Upper lobe of right lung (tissue), 1 donor: ENCODE measurements around the gene MKS1. TPM values are rescaled to one million over a fixed set of nuclear protein-coding genes. Genes with fewer than 3 reads are reported as not detected.

ENCODE experiments used
- ATAC-seq: fragments of 200-7000 bp; cut with Tn5 transposase; one replicate; pipeline ENCODE4 v1.9.1; 2020; ENCODE audit warnings: mild to moderate bottlenecking, moderate library complexity
- DNase-seq: peaks from one replicate; pipeline ENCODE4 v3.0.0-alpha.2; 2020
- H3K27ac ChIP-seq: fragments of 200-600 bp; one replicate; pipeline ENCODE4 v1.8.0; 2022
- H3K27me3 ChIP-seq: fragments of 200-600 bp; one replicate; pipeline ENCODE4 v1.8.0; 2022; ENCODE audit warnings: mild to moderate bottlenecking
- H3K36me3 ChIP-seq: fragments of 200-600 bp; one replicate; pipeline ENCODE4 v1.8.0; 2022
- H3K4me1 ChIP-seq: fragments of 200-600 bp; one replicate; pipeline ENCODE4 v1.8.0; 2022
- H3K4me3 ChIP-seq: fragments of 200-600 bp; one replicate; pipeline ENCODE4 v1.8.0; 2022; ENCODE audit warnings: mild to moderate bottlenecking
- H3K9me3 ChIP-seq: fragments of 200-600 bp; one replicate; pipeline ENCODE4 v1.8.0; 2022
- CTCF ChIP-seq: fragments of 200-600 bp; IDR thresholded peaks from one replicate; pipeline ENCODE4 v1.8.0; 2022; ENCODE audit warnings: antibody characterized with exemption
- intact Hi-C: fragments of 100-400 bp; cut with DNase I; formaldehyde crosslinking; loops from one replicate; pipeline ENCODE4 v1.11.0; 2022
- total RNA-seq: library from RNA; stranded (reverse); fragmentation: NEBNext Ultra II Directional; extraction: Animal tissue kit (Norgen Biotek cat#: 25700); gene quantifications from one replicate; pipeline ENCODE4 v1.2.1, GENCODE V29; 2021
- donor health status: DM: no; HTN: yes; CAD: no; lungs with severe emphysema.

Gene MKS1
- total RNA-seq, 1 donor from 2014 or later = 15.9 TPM

GRCh38 chr17:58252141-58252540, 33.1 kb upstream of the MKS1 start:
- intact Hi-C loops = no loop called here

GRCh38 chr17:58250344-58251011, 31.4 kb upstream of the MKS1 start:
- peaks cover 13% of the 10 kb centered on the region for H3K27me3 ChIP-seq
- TF ChIP-seq CTCF = no peak
- intact Hi-C loops = no loop called here

More at GRCh38 chr17:58252141-58252540, 33.1 kb upstream of the MKS1 start:
- Histone ChIP-seq H3K27me3 (peaks cover 21% of the 10 kb centered on the region), H3K27ac (no peak overlapping the region), H3K36me3 (no peaks in the 10 kb centered on the region), H3K4me3 (no peak overlapping the region), H3K9me3 (no peaks in the 10 kb centered on the region), H3K4me1 (peaks cover 7% of the 10 kb centered on the region)
- DNase-seq (no peak), ATAC-seq (no peak)
- TF ChIP-seq CTCF = no peak

DNA sequence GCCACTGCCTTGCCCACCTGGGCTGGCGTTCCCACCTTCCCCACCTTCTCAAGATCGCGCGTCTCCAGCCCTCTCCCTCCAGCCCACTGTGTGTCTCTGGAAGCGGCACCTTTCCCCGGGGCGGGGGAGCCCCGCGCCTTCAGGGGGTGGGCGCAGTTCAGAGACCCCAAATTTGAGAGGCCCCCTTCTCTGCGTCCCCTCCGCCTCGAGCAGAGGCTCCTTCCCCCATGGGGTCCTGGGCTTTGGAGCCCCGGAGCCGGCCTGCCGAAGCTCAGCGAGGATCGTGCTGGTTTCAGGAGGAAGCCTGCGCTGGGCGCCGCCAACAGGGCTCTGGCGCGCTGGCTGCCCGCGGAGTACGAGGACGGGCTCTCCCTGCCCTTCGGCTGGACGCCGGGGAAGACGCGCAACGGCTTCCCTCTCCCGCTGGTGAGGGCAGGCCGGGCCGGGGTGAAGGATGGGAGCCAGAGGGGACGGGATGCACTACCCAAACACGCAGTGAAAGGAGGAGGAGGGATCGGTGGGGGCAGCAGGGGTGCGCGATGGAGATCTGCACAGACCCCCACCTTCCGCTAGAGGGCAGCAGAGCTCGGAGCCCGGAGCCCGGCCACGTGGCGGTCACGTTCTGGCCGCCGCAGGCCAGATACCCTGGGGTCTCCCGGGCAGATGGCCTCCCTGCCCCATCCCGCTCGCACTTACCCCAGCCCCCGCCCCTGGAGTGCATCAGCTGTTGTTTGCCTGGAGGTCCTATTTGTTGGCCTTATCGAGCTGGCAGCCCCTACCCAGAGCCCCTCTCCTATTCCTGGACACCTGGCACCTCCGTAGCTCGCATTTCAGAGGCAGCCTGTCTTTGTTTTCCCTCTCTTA, 30.4 kb upstream of the MKS1 start:
- Histone ChIP-seq H3K4me1 (peaks cover 7% of the 10 kb centered on the region), H3K27me3 (peaks cover 4% of the 10 kb centered on the region), H3K9me3 (no peaks in the 10 kb centered on the region), H3K27ac (no peak overlapping the region), H3K4me3 (peak overlapping the region; percentile 47), H3K36me3 (no peaks in the 10 kb centered on the region)
- peak; percentile 96 for ATAC-seq
- intact Hi-C loops = no loop called here
- peak; percentile 93 for TF ChIP-seq CTCF
- peak; percentile 84 for DNase-seq

More at GRCh38 chr17:58250344-58251011, 31.4 kb upstream of the MKS1 start:
- Histone ChIP-seq H3K27ac (no peak overlapping the region), H3K9me3 (no peaks in the 10 kb centered on the region), H3K4me1 (peaks cover 7% of the 10 kb centered on the region), H3K36me3 (no peaks in the 10 kb centered on the region), H3K4me3 (no peak overlapping the region)
- no peak for DNase-seq
- no peak for ATAC-seq

DNA sequence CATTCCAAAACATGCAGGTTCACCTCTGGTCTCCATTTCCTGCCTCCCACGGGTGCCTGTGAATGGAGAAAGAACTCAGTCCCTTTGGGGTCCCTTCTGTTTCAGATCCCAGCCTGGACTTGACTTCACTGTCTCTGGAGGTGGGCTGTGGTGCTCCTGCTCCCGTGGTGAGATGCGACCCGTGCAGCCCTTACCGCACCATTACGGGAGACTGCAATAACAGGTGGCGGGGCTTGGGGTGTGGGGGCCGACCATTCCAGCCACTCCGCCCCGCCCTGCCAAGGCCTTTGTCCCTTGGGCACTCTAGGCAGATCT, 29.9 kb upstream of the MKS1 start:
- no peak for DNase-seq
- Histone ChIP-seq H3K9me3 (no peaks in the 10 kb centered on the region), H3K27ac (no peak overlapping the region), H3K36me3 (no peaks in the 10 kb centered on the region), H3K27me3 (no peaks in the 10 kb centered on the region), H3K4me3 (peak overlapping the region; percentile 47), H3K4me1 (peaks cover 7% of the 10 kb centered on the region)
- intact Hi-C loops = no loop called here
- TF ChIP-seq CTCF = no peak
- ATAC-seq = no peak

DNA sequence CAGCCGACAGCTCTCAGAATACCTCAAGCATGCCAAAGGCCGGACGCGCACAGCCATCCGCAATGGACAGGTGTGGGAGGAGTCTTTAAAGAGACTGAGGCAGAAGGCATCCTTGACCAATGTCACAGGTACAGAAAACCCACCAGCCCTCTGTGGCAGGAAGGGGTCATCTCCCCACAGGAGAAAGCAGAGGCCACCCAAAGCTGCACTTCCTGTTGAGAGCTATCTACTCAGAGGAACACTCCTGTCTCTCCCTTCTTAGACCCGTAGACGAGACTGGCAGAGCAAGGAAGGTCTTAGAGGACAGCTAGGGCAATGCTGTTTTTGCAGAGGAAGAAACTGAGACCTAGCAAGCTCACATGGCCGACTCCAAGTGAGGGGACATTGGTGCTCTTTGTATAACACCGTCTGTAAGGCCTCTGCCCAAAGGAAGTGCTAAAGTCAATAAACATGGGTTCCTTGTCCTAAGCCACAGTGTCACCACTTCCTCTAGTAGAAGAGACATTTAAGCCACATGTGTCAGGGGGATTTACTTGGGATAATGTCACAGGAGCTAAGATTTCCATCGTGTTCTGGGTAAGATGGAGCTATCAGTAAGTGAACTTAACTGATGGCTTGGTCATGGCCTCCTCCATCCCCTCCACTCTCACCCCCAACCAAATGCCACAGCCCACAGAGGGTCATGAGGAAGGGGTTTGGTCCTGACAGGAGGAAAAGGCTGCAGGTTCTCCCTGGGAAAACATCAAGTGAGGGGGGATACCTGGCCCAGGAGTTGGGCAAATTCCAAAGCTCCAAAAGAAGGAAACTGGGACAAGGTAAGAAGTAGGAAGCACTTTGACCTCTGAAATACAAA, 28.7 kb upstream of the MKS1 start:
- H3K9me3 ChIP-seq = no peaks in the 10 kb centered on the region
- H3K27ac ChIP-seq = no peak overlapping the region
- no peaks in the 10 kb centered on the region for H3K27me3 ChIP-seq
- no peak for TF ChIP-seq CTCF
- peaks cover 7% of the 10 kb centered on the region for H3K4me1 ChIP-seq
- no peak for DNase-seq
- no peaks in the 10 kb centered on the region for H3K36me3 ChIP-seq
- intact Hi-C loops = no loop called here
- H3K4me3 ChIP-seq = no peak overlapping the region
- ATAC-seq = no peak
